Dermis microvascular lymphatic vessel endothelial cell (primary cell): ENCODE measurements around the gene EIF2B4. TPM values are rescaled to one million over a fixed set of nuclear protein-coding genes. Genes with fewer than 3 reads are reported as not detected.

ENCODE experiments used
- DNase-seq, 2 donors: peaks; one replicate each; pipeline versions ENCODE4 v3.0.0 to v3.0.0-alpha.2; 2010; ENCODE audit warnings: low read depth in 2 of 2
- total RNA-seq: library from RNA; depleted of rRNA; stranded (reverse); fragments of >200 nt; gene quantifications from 2 replicates; pipeline ENCODE4 v1.2.1, GENCODE V29; 2014

Gene EIF2B4
- total RNA-seq: 25.7 and 26.2 TPM in 2 replicates

GRCh38 chr2:27370026-27370815, at the start of gene EIF2B4, which contains the start of gene SNX17:
EIF2B4 (minus strand) TSS chr2:27370338; CDS start chr2:27370314, 24 bp downstream.
SNX17 (plus strand) TSS chr2:27370616; CDS start chr2:27370744, 128 bp downstream.
- DNase-seq: peak; percentile 98 to 99

DNA sequence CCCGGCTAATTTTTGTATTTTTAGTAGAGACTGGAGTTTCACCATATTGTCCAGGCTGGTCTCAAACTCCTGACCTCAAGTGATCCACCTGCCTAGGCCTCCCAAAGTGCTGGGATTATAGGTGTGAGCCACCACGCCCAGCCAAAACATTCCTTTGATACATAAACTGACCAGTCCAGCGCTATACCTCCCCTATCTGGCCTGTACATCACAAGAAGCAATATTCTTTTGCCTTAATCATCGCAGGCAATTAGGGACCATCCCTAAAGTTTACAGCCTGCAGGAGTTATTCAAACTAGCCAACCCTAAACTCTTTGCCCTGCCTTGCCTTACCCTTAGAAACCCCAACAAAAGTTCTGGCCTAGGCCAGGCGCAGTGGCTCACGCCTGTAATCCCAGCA, 46.0 kb upstream of the EIF2B4 start:
- DNase-seq: no peak

GRCh38 chr2:27412419-27413152, 42.4 kb upstream of the EIF2B4 start:
- DNase-seq: no peak

DNA sequence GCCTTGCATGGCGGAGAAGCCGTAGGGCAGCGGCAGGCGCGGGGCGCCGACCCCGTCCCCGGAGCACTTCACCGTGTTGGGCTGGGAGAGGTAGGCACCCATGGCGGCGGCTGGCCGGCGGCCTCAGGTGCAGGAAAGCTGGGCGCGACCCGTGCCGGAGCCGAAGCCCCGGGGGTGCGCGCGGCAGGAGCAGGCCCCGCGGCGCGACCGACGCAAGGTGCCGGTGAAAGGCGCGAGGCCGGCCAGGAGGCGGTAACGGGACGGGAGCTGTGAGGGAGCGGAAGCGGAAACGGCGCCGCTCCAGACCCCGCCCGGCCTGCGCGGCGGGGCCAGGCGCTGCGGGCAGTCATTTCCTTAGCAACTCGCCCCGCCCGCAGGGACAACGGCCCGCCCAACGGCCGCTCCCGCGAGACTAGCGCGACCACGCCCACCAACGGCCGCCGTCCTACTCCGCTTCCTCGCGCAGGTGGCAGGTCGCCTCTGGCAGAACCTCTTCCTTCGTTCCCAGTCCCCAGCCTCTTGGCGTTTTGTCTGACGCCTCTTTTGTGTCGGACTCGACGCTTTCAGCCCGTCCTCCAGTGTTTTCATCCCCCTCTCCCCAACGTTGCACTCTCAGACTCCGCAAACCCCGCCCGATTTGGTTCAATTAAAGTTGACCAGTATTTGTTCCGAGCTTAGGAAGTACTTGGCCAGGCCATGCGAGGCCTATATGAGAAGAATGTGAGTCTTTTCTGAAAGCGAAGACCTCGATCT, 39.4 kb upstream of the EIF2B4 start, which contains the start of gene PPM1G:
Gene PPM1G (minus strand): TSS at position 271 of the 753 bp plus-strand sequence. CDS start 169 bp downstream, at position 102.
- DNase-seq: peak; percentile 78 to 95

- peak in 1 of 2 donors; percentile 18 for DNase-seq
These were observed 38.6 kb upstream of the EIF2B4 start for GRCh38 chr2:27408601-27409320.

- peak; percentile 67 to 76 for DNase-seq
These were observed 37.8 kb upstream of the EIF2B4 start for GRCh38 chr2:27407798-27408491.

DNA sequence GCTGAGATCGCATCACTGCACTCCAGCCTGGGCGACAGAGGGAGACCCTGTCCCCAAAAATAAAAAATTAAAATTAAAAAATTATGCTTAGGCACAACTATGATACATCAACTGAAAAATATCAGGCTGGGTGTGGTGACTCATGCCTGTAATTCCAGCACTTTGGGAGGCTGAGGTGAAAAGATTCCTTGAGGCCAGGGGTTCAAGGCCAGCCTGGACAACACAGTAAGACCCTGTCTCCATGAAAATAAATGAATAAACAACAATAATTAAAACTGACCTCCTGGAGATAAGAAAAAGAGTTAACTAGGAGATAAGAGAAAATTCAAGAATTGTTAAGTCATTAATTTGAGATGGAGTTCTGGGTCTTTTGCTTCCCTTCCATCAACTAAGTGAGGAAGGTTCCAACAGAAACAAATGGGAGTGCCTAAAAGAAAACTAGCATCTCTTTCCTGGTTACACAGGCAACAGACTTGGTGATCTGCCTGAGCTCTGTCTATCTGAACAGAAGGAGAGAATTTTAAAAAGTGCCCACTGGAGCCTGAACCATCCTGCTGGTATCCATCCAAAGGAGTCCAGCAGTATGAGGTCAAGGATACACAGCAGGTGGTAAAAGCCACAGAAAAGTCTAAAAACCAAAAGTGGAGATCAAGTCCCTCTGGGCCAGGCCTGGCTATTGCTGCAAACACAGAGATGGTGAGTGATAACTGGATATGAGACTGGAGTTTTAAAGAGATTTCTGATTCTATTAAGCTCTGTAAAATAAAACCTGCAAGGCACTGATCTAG, 30.4 kb upstream of the EIF2B4 start:
- DNase-seq: no peak

DNA sequence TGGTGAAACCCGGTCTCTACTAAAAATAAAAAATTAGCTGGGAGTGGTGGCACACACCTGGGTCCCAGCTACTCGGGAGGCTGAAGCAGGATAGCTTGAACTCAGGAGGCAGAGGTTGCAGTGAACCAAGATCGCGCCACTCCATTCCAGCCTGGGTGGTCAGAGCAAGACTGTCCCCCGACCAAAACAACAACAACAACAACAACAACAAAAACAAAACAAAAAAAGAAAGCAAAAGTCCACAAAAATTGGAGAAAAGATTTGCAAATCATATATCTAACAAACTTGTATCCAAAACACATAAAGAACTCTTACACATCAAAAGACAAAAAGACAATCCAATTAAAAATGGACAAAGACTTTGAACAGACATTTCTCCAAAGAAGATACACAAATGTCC, 28.8 kb upstream of the EIF2B4 start:
- no peak for DNase-seq

GRCh38 chr2:27393225-27393624, 23.1 kb upstream of the EIF2B4 start:
- DNase-seq: no peak

GRCh38 chr2:27390822-27391679, 20.9 kb upstream of the EIF2B4 start:
- DNase-seq: no peak

GRCh38 chr2:27381577-27382181, 11.5 kb upstream of the EIF2B4 start:
- no peak for DNase-seq

GRCh38 chr2:27380626-27381545, 10.7 kb upstream of the EIF2B4 start, which contains the start of gene ZNF513:
ZNF513 (minus strand) TSS chr2:27380734; CDS start chr2:27380526, 208 bp downstream.
- peak; percentile 88 to 96 for DNase-seq

- peak in 1 of 2 donors; percentile 52 for DNase-seq
These were observed 9.9 kb upstream of the EIF2B4 start for GRCh38 chr2:27379836-27380625.

DNA sequence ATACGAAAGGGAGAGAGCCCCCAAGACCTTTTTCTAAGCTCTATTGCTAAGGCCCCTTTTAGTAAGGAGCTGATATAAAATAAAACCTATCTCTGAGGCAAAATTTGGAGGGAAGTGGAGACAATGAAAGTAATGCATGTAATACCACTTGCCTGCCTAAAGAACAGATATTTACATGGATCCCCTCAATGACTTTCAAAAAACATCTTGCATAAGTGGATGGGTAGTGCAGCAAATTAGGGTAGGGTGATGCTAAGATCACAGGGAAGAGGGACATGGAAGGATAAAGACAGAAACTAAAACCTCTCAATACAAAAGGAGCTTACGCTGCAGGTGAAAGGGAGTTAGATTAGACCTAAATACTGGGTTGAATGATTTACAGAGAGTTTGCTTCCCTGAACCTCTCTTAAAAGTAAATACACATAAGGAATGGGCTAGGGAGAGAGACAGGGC, 9.3 kb upstream of the EIF2B4 start:
- DNase-seq: no peak

DNA sequence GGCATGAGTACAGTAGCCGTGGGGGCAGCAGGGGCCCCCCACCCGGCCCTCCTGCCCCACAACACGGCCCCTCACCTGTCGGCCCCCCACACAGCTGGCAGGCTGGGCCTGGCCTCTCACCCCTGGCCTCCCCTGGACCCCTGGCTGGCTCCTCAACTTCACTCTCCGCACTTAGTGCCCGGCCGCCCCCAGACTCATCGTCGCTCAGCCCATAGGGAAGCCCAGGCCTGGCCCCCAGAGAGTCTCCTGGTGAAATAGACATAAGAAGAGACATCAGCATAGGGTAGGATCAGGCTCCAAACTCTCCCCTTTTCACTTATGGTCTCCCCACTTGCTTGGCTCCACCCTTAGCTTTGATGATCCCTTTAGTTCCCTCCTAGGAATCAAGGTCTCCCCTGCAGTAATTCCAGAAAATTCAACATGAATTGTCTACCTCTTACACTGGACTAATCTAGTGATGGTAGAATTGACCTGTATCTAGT, 8.7 kb upstream of the EIF2B4 start:
- DNase-seq: no peak
